Measurements from ENCODE around the gene CDH12.
"Not testable (repeated sequence)": the region's sequence is repeated elsewhere in the genome, so short reads cannot be mapped to it uniquely, and the experiment has no call there.

CDH12 gene

DNA sequence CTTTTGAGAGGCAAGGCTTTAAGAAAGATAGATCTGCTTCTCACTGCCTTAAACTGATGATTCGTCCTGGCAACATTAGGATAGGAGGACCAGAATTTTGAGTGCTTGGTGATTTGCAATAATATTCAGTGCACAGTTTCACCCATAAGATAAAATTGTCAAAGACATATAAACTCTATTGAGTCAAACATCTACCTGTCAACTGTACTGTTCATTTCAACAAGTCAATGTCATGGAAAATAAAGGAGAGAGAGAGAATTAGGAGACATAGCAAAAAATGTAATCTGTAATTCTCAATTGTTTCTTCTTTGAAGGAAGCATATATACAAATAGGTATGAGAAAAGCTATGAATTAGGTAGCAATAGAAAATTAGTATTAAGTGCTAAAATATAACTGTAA is 237.2 kb downstream of the CDH12 start:
- H3K4me3 ChIP-seq (ENCODE audit: low read depth, low read length) = no peak overlapping the region
- H3K36me3 ChIP-seq = no peaks in the 10 kb centered on the region
- TF ChIP-seq, protein P1, sequence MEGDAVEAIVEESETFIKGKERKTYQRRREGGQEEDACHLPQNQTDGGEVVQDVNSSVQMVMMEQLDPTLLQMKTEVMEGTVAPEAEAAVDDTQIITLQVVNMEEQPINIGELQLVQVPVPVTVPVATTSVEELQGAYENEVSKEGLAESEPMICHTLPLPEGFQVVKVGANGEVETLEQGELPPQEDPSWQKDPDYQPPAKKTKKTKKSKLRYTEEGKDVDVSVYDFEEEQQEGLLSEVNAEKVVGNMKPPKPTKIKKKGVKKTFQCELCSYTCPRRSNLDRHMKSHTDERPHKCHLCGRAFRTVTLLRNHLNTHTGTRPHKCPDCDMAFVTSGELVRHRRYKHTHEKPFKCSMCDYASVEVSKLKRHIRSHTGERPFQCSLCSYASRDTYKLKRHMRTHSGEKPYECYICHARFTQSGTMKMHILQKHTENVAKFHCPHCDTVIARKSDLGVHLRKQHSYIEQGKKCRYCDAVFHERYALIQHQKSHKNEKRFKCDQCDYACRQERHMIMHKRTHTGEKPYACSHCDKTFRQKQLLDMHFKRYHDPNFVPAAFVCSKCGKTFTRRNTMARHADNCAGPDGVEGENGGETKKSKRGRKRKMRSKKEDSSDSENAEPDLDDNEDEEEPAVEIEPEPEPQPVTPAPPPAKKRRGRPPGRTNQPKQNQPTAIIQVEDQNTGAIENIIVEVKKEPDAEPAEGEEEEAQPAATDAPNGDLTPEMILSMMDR (IDR thresholded peaks at IDR 0.05; ENCODE audit: low read depth, low read length) = no peak

DNA sequence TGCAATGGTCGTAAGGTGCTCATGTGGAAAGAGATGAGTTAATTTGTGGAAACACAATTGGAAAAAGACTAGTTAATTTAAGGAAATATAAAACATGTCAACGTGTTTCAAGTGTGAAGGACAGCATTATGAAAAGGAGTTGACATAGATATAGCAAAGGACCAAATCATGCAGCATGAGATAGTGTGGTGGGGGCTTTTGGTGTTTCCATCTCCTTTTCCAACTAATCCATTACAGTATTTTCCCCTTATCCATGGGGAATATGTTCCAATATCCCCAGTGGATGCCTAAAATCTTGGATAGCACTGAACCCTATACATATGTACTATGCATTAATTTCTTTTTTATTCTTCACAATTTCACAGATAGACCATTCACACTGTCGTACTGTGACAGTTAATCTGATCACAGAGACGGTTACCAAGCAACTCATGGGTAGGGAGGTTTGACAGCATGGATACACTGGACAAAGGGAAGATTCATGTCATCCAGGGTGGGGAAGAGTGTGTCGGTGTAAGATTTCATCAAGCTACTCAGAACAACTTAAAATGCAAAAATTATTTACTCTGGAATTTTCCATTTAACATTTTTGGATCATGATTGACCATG is 238.6 kb downstream of the CDH12 start:
- TF ChIP-seq, protein P1 (IDR thresholded peaks at IDR 0.05; ENCODE audit: low read depth, low read length) = no peak
- no peaks in the 10 kb centered on the region for H3K27me3 ChIP-seq
- no peaks in the 10 kb centered on the region for H3K36me3 ChIP-seq
- no peak for DNase-seq
- H3K4me1 ChIP-seq = no peaks in the 10 kb centered on the region
- H3K4me3 ChIP-seq (ENCODE audit: low read depth, low read length) = no peak overlapping the region
- no peaks in the 10 kb centered on the region for H3K9me3 ChIP-seq

More for the DNA sequence above, 237.2 kb downstream of the CDH12 start:
- no peaks in the 10 kb centered on the region for H3K9me3 ChIP-seq
- DNase-seq = no peak
- no peaks in the 10 kb centered on the region for H3K27me3 ChIP-seq
- no peaks in the 10 kb centered on the region for H3K4me1 ChIP-seq

DNA sequence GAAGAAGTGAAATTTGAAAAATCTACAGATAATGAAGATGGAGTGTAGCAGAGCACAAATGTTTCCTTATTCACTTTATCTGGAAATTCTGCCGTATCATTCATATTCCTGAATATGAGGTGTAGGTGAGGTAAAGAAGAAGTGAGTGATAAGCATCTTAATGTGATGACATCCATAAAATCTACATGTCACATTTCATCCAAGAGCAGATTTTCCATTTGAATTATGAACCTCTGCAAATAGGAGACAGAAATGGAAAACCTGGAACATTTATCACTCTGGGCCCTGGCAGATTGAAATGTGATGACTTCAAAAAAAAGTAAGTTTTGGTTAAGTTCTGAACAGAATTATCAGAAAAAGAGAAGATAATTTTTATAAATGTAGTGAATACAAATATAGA is 240.2 kb downstream of the CDH12 start:
- no peak for DNase-seq
- no peaks in the 10 kb centered on the region for H3K4me1 ChIP-seq
- TF ChIP-seq, protein P1 (IDR thresholded peaks at IDR 0.05; ENCODE audit: low read depth, low read length) = no peak
- no peaks in the 10 kb centered on the region for H3K9me3 ChIP-seq
- no peaks in the 10 kb centered on the region for H3K27me3 ChIP-seq
- no peak overlapping the region for H3K4me3 ChIP-seq (ENCODE audit: low read depth, low read length)
- H3K36me3 ChIP-seq = no peaks in the 10 kb centered on the region

DNA sequence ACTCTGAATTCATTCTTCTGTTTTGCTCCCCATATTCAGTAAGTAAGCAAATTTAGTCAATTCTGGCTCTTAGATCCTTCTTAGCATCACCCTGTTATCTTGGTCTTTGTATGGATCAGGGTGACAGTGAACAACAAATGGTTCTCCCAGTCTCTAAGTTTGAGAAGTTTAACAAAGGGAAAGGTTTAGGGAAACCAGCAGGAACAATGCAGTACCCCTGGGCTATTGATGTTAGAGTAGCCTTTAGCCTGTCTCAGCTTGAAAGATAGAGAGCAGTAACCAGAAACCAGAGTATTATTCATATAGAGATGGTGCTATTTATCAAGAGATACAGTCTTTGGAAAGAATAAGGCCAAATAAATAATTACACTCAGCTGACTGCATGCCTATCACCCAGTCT is 241.8 kb downstream of the CDH12 start:
- TF ChIP-seq, protein P1 (IDR thresholded peaks at IDR 0.05; ENCODE audit: low read depth, low read length) = no peak

DNA sequence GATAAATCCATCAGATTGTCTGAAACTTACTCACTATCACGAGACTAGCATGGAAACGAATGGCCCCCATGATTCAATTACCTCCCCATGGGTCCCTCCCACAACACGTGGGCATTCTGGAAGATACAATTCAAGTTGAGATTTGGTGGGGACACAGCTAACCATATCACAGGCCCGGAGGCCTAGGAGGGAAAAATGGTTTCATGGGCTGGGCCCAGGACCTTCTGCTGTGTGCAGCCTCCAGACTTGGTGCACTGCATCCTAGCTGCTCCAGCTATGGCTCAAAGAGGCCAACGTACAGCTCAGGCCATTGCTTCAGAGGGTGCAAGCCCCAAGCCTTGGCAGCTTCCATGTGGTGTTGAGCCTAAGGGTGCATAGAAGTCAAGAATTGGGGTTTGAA is 245.6 kb downstream of the CDH12 start:
- not testable (repeated sequence) for H3K36me3 ChIP-seq; H3K9me3 ChIP-seq; H3K4me1 ChIP-seq; DNase-seq; H3K27me3 ChIP-seq; H3K4me3 ChIP-seq (ENCODE audit: low read depth, low read length)

More for the DNA sequence above, 241.8 kb downstream of the CDH12 start:
- no peaks in the 10 kb centered on the region for H3K9me3 ChIP-seq
- H3K36me3 ChIP-seq = no peaks in the 10 kb centered on the region
- DNase-seq = no peak
- no peaks in the 10 kb centered on the region for H3K4me1 ChIP-seq
- no peaks in the 10 kb centered on the region for H3K27me3 ChIP-seq
- H3K4me3 ChIP-seq (ENCODE audit: low read depth, low read length) = no peak overlapping the region

DNA sequence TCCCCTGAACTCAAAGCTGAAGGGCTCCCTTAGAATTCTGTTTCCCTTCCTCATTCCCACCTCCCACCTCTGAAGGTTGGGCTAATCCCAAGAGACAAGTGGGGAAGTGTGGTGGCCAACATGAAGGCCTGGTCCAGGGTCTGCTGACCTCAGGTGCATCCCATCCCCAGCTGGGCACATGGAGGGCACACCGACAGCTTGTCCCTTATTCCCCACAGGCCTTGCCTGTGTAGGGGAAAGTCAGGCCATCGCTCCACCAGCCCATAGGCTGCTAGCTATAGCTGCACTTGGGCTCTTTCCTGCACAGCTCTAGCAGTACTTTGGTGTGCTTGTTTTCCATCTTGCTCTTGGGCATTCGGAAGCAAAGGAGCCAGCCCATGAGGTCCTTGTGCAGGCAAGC is 247.7 kb downstream of the CDH12 start:
- no peak overlapping the region for H3K4me3 ChIP-seq (ENCODE audit: low read depth, low read length)
- H3K4me1 ChIP-seq = no peaks in the 10 kb centered on the region
- H3K9me3 ChIP-seq = no peaks in the 10 kb centered on the region
- DNase-seq = no peak
- no peaks in the 10 kb centered on the region for H3K36me3 ChIP-seq
- TF ChIP-seq, protein P1 (IDR thresholded peaks at IDR 0.05; ENCODE audit: low read depth, low read length) = no peak
- no peaks in the 10 kb centered on the region for H3K27me3 ChIP-seq

DNA sequence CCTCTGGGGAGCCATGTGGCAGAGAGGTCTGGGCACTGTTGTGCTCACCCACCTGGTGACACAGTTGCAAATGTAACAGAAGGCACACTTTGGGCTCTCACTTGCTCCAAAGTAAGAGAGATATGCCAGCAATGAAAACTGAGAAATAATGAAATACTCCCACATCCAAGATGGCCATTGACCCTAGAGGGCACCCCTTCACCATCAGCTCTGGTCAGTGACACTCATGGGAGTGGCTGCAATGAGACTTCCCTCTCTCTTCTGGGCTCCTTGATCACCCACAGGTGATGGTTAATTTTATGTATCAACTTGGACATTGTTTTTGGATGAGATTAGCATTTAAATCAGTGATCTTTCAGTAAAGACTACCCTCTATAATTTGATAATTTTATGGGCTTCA is 248.4 kb downstream of the CDH12 start:
- Histone ChIP-seq H3K4me1 (no peaks in the 10 kb centered on the region), H3K36me3 (no peaks in the 10 kb centered on the region), H3K27me3 (no peaks in the 10 kb centered on the region), H3K9me3 (no peaks in the 10 kb centered on the region), H3K4me3 (ENCODE audit: low read depth, low read length) (no peak overlapping the region)
- DNase-seq = no peak
- TF ChIP-seq, protein P1 (IDR thresholded peaks at IDR 0.05; ENCODE audit: low read depth, low read length) = no peak

Data from BE2C (cell line).